Heart left ventricle (tissue), 16 donors: ENCODE data around the gene TAF4. TPM values are rescaled to one million over a fixed set of nuclear protein-coding genes. Genes with fewer than 3 reads are reported as not detected.
"Not testable (repeated sequence)": the region's sequence is repeated elsewhere in the genome, so short reads cannot be mapped to it uniquely, and the experiment has no call there.

Source experiments
- ATAC-seq, 4 donors: fragments of 200-7000 bp; cut with Tn5 transposase; one replicate each; pipeline ENCODE4 v1.9.1; 2020 to 2022; ENCODE audit warnings: moderate library complexity in 4 of 4, mild to moderate bottlenecking in 3 of 4, moderate number of reproducible peaks in 1 of 4
- DNase-seq, 5 donors: peaks; one replicate each; pipeline ENCODE4 v3.0.0-alpha.2; 2020
- H3K27ac ChIP-seq, 12 donors: fragments of 200-600 bp; sonication (generic) in 4 of 12; one replicate each; pipeline versions ENCODE4 v1.5.0 to v1.8.0; 2016 to 2022; ENCODE audit warnings: mild to moderate bottlenecking in 2 of 12
- H3K27me3 ChIP-seq, 9 donors: fragments of 200-600 bp; sonication (generic) in 2 of 9; one replicate each; pipeline versions ENCODE4 v1.5.1 to v1.8.0; 2016 to 2022; ENCODE audit warnings: mild to moderate bottlenecking in 3 of 9
- H3K36me3 ChIP-seq, 9 donors: fragments of 200-600 bp; sonication (generic) in 2 of 9; one replicate each; pipeline versions ENCODE4 v1.5.0 to v1.8.0; 2018 to 2022; ENCODE audit warnings: mild to moderate bottlenecking in 2 of 9
- H3K4me1 ChIP-seq, 12 donors: fragments of 200-600 bp; sonication (generic) in 4 of 12; one replicate each; pipeline versions ENCODE4 v1.5.0 to v1.8.0; 2016 to 2022; ENCODE audit warnings: mild to moderate bottlenecking in 3 of 12
- H3K4me3 ChIP-seq, 12 donors: fragments of 200-600 bp; sonication (generic) in 4 of 12; one replicate each; pipeline versions ENCODE4 v1.5.0 to v1.8.0; 2017 to 2022; ENCODE audit warnings: mild to moderate bottlenecking in 9 of 12, moderate library complexity in 4 of 12
- H3K9me3 ChIP-seq, 12 donors: fragments of 200-600 bp; sonication (generic) in 4 of 12; one replicate each; pipeline versions ENCODE4 v1.5.0 to v1.8.0; 2016 to 2022; ENCODE audit warnings: mild to moderate bottlenecking in 1 of 12
- CTCF ChIP-seq, 12 donors: fragments of 200-600 bp; sonication (generic) in 4 of 12; IDR thresholded peaks; one replicate each; pipeline versions ENCODE4 v1.5.0 to v1.8.0; 2018 to 2022; ENCODE audit warnings: antibody characterized with exemption in 12 of 12, mild to moderate bottlenecking in 5 of 12
- POLR2A ChIP-seq, 2 donors: fragments of 450-650 bp; IDR thresholded peaks; one replicate each; pipeline ENCODE4 v1.6.1; 2017; ENCODE audit warnings: antibody characterized with exemption in 2 of 2, mild to moderate bottlenecking in 2 of 2, moderate library complexity in 2 of 2
- WGBS, 4 donors: extraction: QIAGEN DNeasy Blood & Tissue Kit in 2 of 4; methylation state at CpG; one replicate each; pipeline versions ENCODE4 v1.1.5 to v1.1.7; 2013 to 2018; 5-methylcytosine and 5-hydroxymethylcytosine counted together
- intact Hi-C, 10 donors: fragments of 100-400 bp; cut with DNase I; formaldehyde crosslinking; loops; one replicate each; pipeline versions ENCODE4 v1.11.1 to v1.14.2; 2022
- polyA plus RNA-seq, 2 donors: library from polyadenylated mRNA; stranded (reverse); fragments of 200-250 nt; gene quantifications; one replicate each; pipeline ENCODE4 v1.2.3, GENCODE V29; 2013
- total RNA-seq, 9 donors: library from RNA; depleted of rRNA in 2 of 9; stranded (reverse); fragments of >200 nt in 2 of 9; fragmentation: NEBNext Ultra II Directional in 3 of 9; extraction: Animal tissue kit (Norgen Biotek cat#: 25700) in 3 of 9; gene quantifications; one replicate each; pipeline versions ENCODE4 v1.1.0 to v1.2.4, GENCODE V29; 2016 to 2023
- donor health status: ischemic (EF 13 %, LVEDD 7.1; RV severe dilation, severe dysfunction).
- donor health status: healthy with polysubstance abuse.
- donor health status: DM: no; HTN: yes; CAD: no.
- donor health status: DM: no; HTN: no; CAD: no.
- donor health status: ischemic (EF 25% LVEDD 6.9; RV normal size, moderate dysfunction).
- donor health status: ischemic (EF 25% LVEDD 5.7; RV mildly dilated, moderate dysfunction).
- donor health status: healthy.
- donor health status: DM: yes; HTN: yes; CAD: no.
- donor health status: ischemic (EF 35%, LVEDD 5.7; RV mildly dilated, moderate dysfunction).
- donor health status: nonischemic (EF 11% LVEDD 7.7; RV severe dilation, severe dysfunction).
- donor health status: DM: yes; HTN: yes; CAD: no.
- donor health status: PGD.
- donor health status: ischemic (EF 29% LVEDD 5.4; RV normal size, mild dysfunction).
- donor health status: nonischemic (EF 23%, LVEDD 6.1; RV moderate dilation, normal function).

Gene TAF4
- total and polyA plus RNA-seq, 11 donors = 4.5 to 37.7 (median 10.7) TPM

- Histone ChIP-seq H3K4me1 (peaks cover 0 to 7% (median 0%) of the 10 kb centered on the region in 12 donors), H3K27ac (no peak overlapping the region), H3K9me3 (no peaks in the 10 kb centered on the region), H3K36me3 (peaks cover 0 to 27% (median 11%) of the 10 kb centered on the region in 9 donors), H3K27me3 (no peaks in the 10 kb centered on the region), H3K4me3 (no peak overlapping the region)
- no peak for TF ChIP-seq POLR2A (IDR thresholded peaks at IDR 0.05)
- no peak for TF ChIP-seq CTCF (IDR thresholded peaks at IDR 0.05)
- ATAC-seq (no peak), DNase-seq (no peak)
- intact Hi-C loops = no loop called here
- 87 to 94% (median 93%) methylated on average over 10 to 11 of the region's 11 CpGs for WGBS, 4 donors
Observed at GRCh38 chr20:61982951-61983315, 82.7 kb downstream of the TAF4 start.

- ATAC-seq = no peak
- Histone ChIP-seq H3K27ac (no peak overlapping the region), H3K36me3 (peaks cover 0 to 24% (median 7%) of the 10 kb centered on the region in 9 donors), H3K4me1 (peaks cover 0 to 7% (median 0%) of the 10 kb centered on the region in 12 donors), H3K4me3 (no peak overlapping the region), H3K9me3 (no peaks in the 10 kb centered on the region), H3K27me3 (no peaks in the 10 kb centered on the region)
- 76 to 86% (median 82%) methylated on average over 14 to 18 of the region's 18 CpGs for WGBS, 4 donors
- intact Hi-C loops = no loop called here
- DNase-seq = no peak
- TF ChIP-seq POLR2A (IDR thresholded peaks at IDR 0.05) (no peak), CTCF (IDR thresholded peaks at IDR 0.05) (no peak)
Observed at GRCh38 chr20:61982191-61982950, 83.3 kb downstream of the TAF4 start.

- intact Hi-C loops, H3K4me1 ChIP-seq, ATAC-seq, H3K4me3 ChIP-seq, DNase-seq, H3K27ac ChIP-seq, H3K9me3 ChIP-seq, H3K27me3 ChIP-seq: not testable (repeated sequence)
- H3K36me3 ChIP-seq = peaks cover 0 to 23% (median 4%) of the 10 kb centered on the region in 9 donors
- WGBS, 4 donors = 85 to 87% (median 87%) methylated on average over 8 to 11 of the region's 11 CpGs
Observed at GRCh38 chr20:61981691-61982090, 84.0 kb downstream of the TAF4 start.

GRCh38 chr20:61980647-61981583 lies 84.8 kb downstream of the TAF4 start:
- H3K36me3 ChIP-seq = peaks cover 0 to 30% (median 10%) of the 10 kb centered on the region in 9 donors
- peak; percentile 34 to 71 (median 62) for ATAC-seq

More at GRCh38 chr20:61980647-61981583, 84.8 kb downstream of the TAF4 start:
- peaks cover 0 to 7% (median 0%) of the 10 kb centered on the region in 12 donors for H3K4me1 ChIP-seq
- H3K27ac ChIP-seq = no peak overlapping the region
- 70 to 81% (median 80%) methylated on average over 16 to 22 of the region's 22 CpGs for WGBS, 4 donors
- no peak overlapping the region for H3K4me3 ChIP-seq
- peak in 3 of 5 donors; percentile 41 to 64 (median 57) for DNase-seq
- no peaks in the 10 kb centered on the region for H3K9me3 ChIP-seq
- no peaks in the 10 kb centered on the region for H3K27me3 ChIP-seq
- TF ChIP-seq CTCF (IDR thresholded peaks at IDR 0.05) = peak; percentile 22 to 67 (median 49)
- TF ChIP-seq POLR2A (IDR thresholded peaks at IDR 0.05) = no peak
- intact Hi-C loops = no loop called here
